Measurements from ENCODE around the gene FXYD5.

The FXYD5 gene

GRCh38 chr19:35133826-35134225, 20.7 kb upstream of the FXYD5 start:
- TF ChIP-seq ZFX (IDR thresholded peaks at IDR 0.05; ENCODE audit: borderline replicate concordance): no peak

GRCh38 chr19:35134601-35135242, 19.8 kb upstream of the FXYD5 start, which contains the start of gene LGI4:
LGI4 (minus strand) TSS chr19:35135059; CDS start chr19:35134680, 379 bp downstream.
- H3K27ac ChIP-seq: no peak within 1 kb of the TSS
- TF ChIP-seq ZFX (IDR thresholded peaks at IDR 0.05; ENCODE audit: borderline replicate concordance): no peak
- TF ChIP-seq, protein P1, sequence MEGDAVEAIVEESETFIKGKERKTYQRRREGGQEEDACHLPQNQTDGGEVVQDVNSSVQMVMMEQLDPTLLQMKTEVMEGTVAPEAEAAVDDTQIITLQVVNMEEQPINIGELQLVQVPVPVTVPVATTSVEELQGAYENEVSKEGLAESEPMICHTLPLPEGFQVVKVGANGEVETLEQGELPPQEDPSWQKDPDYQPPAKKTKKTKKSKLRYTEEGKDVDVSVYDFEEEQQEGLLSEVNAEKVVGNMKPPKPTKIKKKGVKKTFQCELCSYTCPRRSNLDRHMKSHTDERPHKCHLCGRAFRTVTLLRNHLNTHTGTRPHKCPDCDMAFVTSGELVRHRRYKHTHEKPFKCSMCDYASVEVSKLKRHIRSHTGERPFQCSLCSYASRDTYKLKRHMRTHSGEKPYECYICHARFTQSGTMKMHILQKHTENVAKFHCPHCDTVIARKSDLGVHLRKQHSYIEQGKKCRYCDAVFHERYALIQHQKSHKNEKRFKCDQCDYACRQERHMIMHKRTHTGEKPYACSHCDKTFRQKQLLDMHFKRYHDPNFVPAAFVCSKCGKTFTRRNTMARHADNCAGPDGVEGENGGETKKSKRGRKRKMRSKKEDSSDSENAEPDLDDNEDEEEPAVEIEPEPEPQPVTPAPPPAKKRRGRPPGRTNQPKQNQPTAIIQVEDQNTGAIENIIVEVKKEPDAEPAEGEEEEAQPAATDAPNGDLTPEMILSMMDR (IDR thresholded peaks at IDR 0.05): no peak

More at GRCh38 chr19:35133826-35134225, 20.7 kb upstream of the FXYD5 start:
- no peak overlapping the region for H3K27ac ChIP-seq

DNA sequence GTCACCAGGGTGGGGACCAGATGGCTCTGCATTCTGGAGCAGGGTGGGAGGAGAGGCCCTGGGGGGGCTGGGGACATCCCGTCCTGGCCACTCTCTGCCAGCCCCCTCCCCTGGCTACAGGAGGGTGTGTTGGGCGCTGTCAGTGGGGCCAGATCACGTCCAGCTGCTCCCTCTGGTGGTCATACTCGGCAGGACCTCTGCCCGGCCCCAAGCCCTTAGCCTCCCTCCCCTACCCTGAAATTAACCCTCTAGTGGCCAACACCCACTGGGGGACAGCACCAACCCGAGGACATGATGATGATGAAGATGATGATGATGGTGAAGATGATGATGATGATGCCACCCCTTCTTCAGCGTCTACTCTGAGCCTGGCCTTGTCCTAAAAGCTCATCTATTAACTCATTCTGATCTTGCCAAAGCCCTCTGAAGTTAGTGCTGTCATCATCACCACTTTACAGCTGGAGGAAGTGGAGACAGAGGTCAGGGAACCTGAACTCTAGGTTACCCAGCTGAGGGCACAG, 19.1 kb upstream of the FXYD5 start:
- TF ChIP-seq, protein P1 (IDR thresholded peaks at IDR 0.05): peak; percentile 89
- no peak for TF ChIP-seq ZFX (IDR thresholded peaks at IDR 0.05; ENCODE audit: borderline replicate concordance)
- no peak overlapping the region for H3K27ac ChIP-seq

GRCh38 chr19:35136231-35136630, 18.3 kb upstream of the FXYD5 start:
- TF ChIP-seq, protein P1 (IDR thresholded peaks at IDR 0.05): no peak
- no peak for TF ChIP-seq ZFX (IDR thresholded peaks at IDR 0.05; ENCODE audit: borderline replicate concordance)
- no peak overlapping the region for H3K27ac ChIP-seq

GRCh38 chr19:35136977-35137702, 17.4 kb upstream of the FXYD5 start:
- no peak overlapping the region for H3K27ac ChIP-seq
- no peak for TF ChIP-seq ZFX (IDR thresholded peaks at IDR 0.05; ENCODE audit: borderline replicate concordance)
- TF ChIP-seq, protein P1 (IDR thresholded peaks at IDR 0.05): no peak

GRCh38 chr19:35138305-35138892, 16.1 kb upstream of the FXYD5 start, which contains the start of gene FXYD1:
FXYD1 (plus strand) TSS chr19:35138824; CDS start chr19:35140080, 1,256 bp downstream.
- TF ChIP-seq ZFX (IDR thresholded peaks at IDR 0.05; ENCODE audit: borderline replicate concordance): no peak
- TF ChIP-seq, protein P1 (IDR thresholded peaks at IDR 0.05): no peak
- H3K27ac ChIP-seq: no peak within 1 kb of the TSS

DNA sequence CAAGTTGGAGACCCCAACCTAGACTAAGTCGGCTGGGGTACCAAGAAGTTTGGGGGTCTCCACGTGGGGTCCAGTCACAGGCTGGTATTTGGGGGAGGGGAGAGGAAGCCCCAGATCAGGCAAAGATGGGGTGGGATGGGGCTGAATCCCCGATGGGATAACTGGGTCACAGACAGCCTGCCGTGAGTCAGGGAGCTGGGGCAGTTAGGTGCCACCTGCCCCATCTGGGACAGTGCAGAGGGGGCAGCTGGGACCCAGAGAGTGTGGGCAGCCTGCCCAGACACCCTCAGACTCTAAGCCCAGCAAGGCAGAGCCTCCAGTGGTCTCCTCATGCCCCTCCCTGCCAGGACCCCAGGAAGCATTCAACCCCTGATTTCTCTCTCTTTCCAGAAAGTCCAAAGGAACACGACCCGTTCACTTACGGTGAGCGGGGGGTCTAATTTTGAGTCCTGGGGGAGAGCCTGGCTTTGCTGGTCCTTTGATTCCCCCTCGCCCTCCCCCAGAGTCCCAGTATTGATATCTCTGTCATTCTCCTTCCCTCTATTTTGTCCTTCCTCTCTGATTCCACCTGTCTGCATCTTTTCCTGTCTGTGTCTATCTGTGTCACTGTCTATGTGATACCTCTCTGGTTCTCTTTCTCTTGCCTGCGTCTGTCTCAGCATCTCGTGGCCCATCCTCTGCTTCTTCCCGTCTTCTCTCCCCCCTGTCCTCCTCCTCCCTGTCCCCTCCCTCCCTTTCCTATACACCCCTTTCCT, 14.2 kb upstream of the FXYD5 start:
- TF ChIP-seq, protein P1 (IDR thresholded peaks at IDR 0.05): no peak
- TF ChIP-seq ZFX (IDR thresholded peaks at IDR 0.05; ENCODE audit: borderline replicate concordance): no peak
- no peak overlapping the region for H3K27ac ChIP-seq
